ENCODE results near the gene LAMB3. TPM values are rescaled to one million over a fixed set of nuclear protein-coding genes. Genes with fewer than 3 reads are reported as not detected.

The LAMB3 gene
- total and polyA plus RNA-seq, 12 donors = 8.2 to 117 (median 34.7) TPM

- Histone ChIP-seq H3K9me3 (replicated peaks in 1 of 3) (no peaks in the 10 kb centered on the region), H3K4me3 (no peak overlapping the region), H3K27ac (peak overlapping the region; percentile 59 to 92 (median 78)), H3K27me3 (no peaks in the 10 kb centered on the region), H3K36me3 (replicated peaks in 1 of 2) (no peaks in the 10 kb centered on the region), H3K4me1 (replicated peaks in 1 of 2) (peaks cover 56 to 63% of the 10 kb centered on the region in 2 donors)
- WGBS, 4 donors = 0 to 23% (median 8%) methylated on average over 2 of the region's 2 CpGs
- no peak for TF ChIP-seq POLR2A (IDR thresholded peaks at IDR 0.05)
- TF ChIP-seq, protein P1, sequence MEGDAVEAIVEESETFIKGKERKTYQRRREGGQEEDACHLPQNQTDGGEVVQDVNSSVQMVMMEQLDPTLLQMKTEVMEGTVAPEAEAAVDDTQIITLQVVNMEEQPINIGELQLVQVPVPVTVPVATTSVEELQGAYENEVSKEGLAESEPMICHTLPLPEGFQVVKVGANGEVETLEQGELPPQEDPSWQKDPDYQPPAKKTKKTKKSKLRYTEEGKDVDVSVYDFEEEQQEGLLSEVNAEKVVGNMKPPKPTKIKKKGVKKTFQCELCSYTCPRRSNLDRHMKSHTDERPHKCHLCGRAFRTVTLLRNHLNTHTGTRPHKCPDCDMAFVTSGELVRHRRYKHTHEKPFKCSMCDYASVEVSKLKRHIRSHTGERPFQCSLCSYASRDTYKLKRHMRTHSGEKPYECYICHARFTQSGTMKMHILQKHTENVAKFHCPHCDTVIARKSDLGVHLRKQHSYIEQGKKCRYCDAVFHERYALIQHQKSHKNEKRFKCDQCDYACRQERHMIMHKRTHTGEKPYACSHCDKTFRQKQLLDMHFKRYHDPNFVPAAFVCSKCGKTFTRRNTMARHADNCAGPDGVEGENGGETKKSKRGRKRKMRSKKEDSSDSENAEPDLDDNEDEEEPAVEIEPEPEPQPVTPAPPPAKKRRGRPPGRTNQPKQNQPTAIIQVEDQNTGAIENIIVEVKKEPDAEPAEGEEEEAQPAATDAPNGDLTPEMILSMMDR (IDR thresholded peaks at IDR 0.05) = peak in 1 of 6 experiments; percentile 25
- DNase-seq = peak; percentile 69 to 90 (median 77)
- intact Hi-C loops (cut with DNase I) = no loop called here
Observed at GRCh38 chr1:209643285-209644020, 8.8 kb downstream of the LAMB3 start.

GRCh38 chr1:209642816-209643215, 9.4 kb downstream of the LAMB3 start:
- no peaks in the 10 kb centered on the region for H3K9me3 ChIP-seq (replicated peaks in 1 of 3)
- H3K27ac ChIP-seq = peak overlapping the region; percentile 59 to 92 (median 78)
- no peak overlapping the region for H3K4me3 ChIP-seq
- no peaks in the 10 kb centered on the region for H3K36me3 ChIP-seq (replicated peaks in 1 of 2)
- 34 to 48% (median 38%) methylated on average over 3 of the region's 3 CpGs for WGBS, 4 donors
- DNase-seq = no peak
- intact Hi-C loops (cut with DNase I) = no loop called here
- no peaks in the 10 kb centered on the region for H3K27me3 ChIP-seq
- TF ChIP-seq, protein P1 (IDR thresholded peaks at IDR 0.05) = no peak
- TF ChIP-seq POLR2A (IDR thresholded peaks at IDR 0.05) = no peak
- H3K4me1 ChIP-seq (replicated peaks in 1 of 2) = peaks cover 50 to 56% of the 10 kb centered on the region in 2 donors

DNA sequence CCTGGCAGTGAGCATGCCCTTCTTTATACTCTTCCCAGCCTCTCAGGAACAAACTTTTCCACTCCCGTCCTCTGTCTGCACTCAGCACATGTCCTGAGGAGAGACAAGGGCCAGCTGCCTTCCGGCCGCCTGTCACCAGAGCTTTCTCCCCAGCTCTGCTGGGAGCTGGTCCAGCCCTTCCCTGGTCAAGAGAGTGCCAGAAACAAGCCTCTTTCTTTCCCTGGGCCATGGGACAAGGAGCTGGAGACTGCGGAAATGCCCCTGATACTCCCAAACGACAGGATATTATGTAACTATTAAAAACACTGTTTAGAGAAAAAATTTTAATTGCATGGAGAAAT, 10.4 kb downstream of the LAMB3 start:
- peak overlapping the region; percentile 49 to 92 (median 79) for H3K27ac ChIP-seq
- no peaks in the 10 kb centered on the region for H3K9me3 ChIP-seq (replicated peaks in 1 of 3)
- intact Hi-C loops (cut with DNase I) = no loop called here
- TF ChIP-seq, protein P1 (IDR thresholded peaks at IDR 0.05) = no peak
- TF ChIP-seq POLR2A (IDR thresholded peaks at IDR 0.05) = peak in 1 of 2 donors; percentile 38
- no peak overlapping the region for H3K4me3 ChIP-seq
- DNase-seq = peak; percentile 73 to 93 (median 83)
- WGBS, 4 donors = 13 to 22% (median 16%) methylated on average over 5 of the region's 5 CpGs
- no peaks in the 10 kb centered on the region for H3K36me3 ChIP-seq (replicated peaks in 1 of 2)
- H3K27me3 ChIP-seq = no peaks in the 10 kb centered on the region
- H3K4me1 ChIP-seq (replicated peaks in 1 of 2) = peaks cover 39 to 52% of the 10 kb centered on the region in 2 donors

DNA sequence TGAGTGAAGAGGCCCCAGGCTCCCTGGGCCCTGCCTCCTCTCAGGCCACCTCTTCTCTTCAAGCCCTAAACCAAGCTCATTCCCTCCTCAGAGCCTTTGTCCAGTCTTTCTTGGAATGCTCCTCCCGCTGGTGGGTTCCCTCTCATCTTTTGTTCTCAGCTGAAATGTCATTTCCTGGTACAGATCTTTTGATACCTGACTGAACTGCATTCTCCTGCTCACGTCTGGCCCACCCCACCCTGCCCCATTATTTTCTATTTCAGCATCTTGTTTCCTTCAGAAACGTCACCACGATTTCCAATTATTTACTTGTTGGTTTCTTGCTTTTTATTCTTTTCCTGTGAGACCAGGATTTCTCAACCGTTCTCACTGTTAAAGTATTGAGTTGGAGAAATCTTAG, 16.4 kb downstream of the LAMB3 start:
- peaks cover 0 to 6% of the 10 kb centered on the region in 2 donors for H3K4me1 ChIP-seq (replicated peaks in 1 of 2)
- no peak for DNase-seq
- intact Hi-C loops (cut with DNase I) = loop anchor here in 1 of 2 donors (10.0 kb wide), 1 partner anchor 49 kb away; no protein-coding TSS in a partner anchor
- no peaks in the 10 kb centered on the region for H3K9me3 ChIP-seq (replicated peaks in 1 of 3)
- TF ChIP-seq, protein P1 (IDR thresholded peaks at IDR 0.05) = no peak
- no peak for TF ChIP-seq POLR2A (IDR thresholded peaks at IDR 0.05)
- no peak overlapping the region for H3K27ac ChIP-seq
- H3K36me3 ChIP-seq (replicated peaks in 1 of 2) = no peaks in the 10 kb centered on the region
- H3K27me3 ChIP-seq = no peaks in the 10 kb centered on the region
- 81 to 92% (median 88%) methylated on average over 5 of the region's 5 CpGs for WGBS, 4 donors
- H3K4me3 ChIP-seq = no peak overlapping the region

Measured in adrenal gland (tissue), 12 donors.